A549 (cell line): Measurements from ENCODE around the gene CACTIN. TPM values are rescaled to one million over a fixed set of nuclear protein-coding genes. Genes with fewer than 3 reads are reported as not detected.
"Not testable (repeated sequence)": the region's sequence is repeated elsewhere in the genome, so short reads cannot be mapped to it uniquely, and the experiment has no call there.

Experiments used
- ATAC-seq, 2 experiments: fragments of 200-7000 bp in 1 of 2; fragments of >200 bp in 1 of 2; cut with Nextera tagmentation in 1 of 2; cut with Tn5 transposase in 1 of 2; 3 replicates each; pipeline versions ENCODE4 v1.8.0 to v1.9.1; 2018 to 2020; ENCODE audit warnings: mild to moderate bottlenecking in 1 of 2, moderate library complexity in 1 of 2
- CTCF ChIA-PET: fragments of 300-600 bp; sonication (Branson Sonifier 250); formaldehyde crosslinking; extraction: SDS; loops from one replicate; lab custom pipeline; 2021; ENCODE audit warnings: antibody characterized with exemption, inconsistent platforms; lab: Yijun Ruan, JAX
- POLR2A ChIA-PET: fragments of 350-600 bp; formaldehyde crosslinking; extraction: SDS; loops from one replicate; lab custom pipeline; 2021; ENCODE audit warnings: antibody characterized with exemption, inconsistent platforms; lab: Yijun Ruan, JAX
- DNase-seq, 2 experiments: peaks; one replicate each; pipeline versions ENCODE4 v3.0.0 to v3.0.0-alpha.2; 2011 to 2016; ENCODE audit warnings: low read depth in 1 of 2, low spot score in 1 of 2
- FAIRE-seq: peaks from 2 replicates; lab custom pipeline; 2011; peaks lifted over from hg19 to GRCh38; lab: Jason Lieb, UNC
- H3K27ac ChIP-seq, 2 experiments: fragments of >200 bp; sonication (Bioruptor Twin); formaldehyde crosslinking; 3 replicates each; pipeline ENCODE4 v1.5.1; 2016 to 2017
- H3K4me1 ChIP-seq: fragments of >200 bp; sonication (Bioruptor Twin); formaldehyde crosslinking; 3 replicates; pipeline ENCODE4 v1.6.1; 2016
- H3K4me2 ChIP-seq: fragments of >200 bp; sonication (Bioruptor Twin); formaldehyde crosslinking; 3 replicates; pipeline ENCODE4 v1.6.1; 2016
- H3K4me3 ChIP-seq: fragments of >200 bp; sonication (Bioruptor Twin); formaldehyde crosslinking; 3 replicates; pipeline ENCODE4 v1.5.1; 2016
- H3K9me3 ChIP-seq: fragments of >200 bp; sonication (Bioruptor Twin); formaldehyde crosslinking; 3 replicates; pipeline ENCODE4 v1.6.1; 2016
- CTCF ChIP-seq: fragments of >200 bp; sonication (Bioruptor Twin); formaldehyde crosslinking; IDR thresholded peaks from 3 replicates; pipeline ENCODE4 v1.5.1; 2016
- GATA3 ChIP-seq: IDR thresholded peaks from 2 replicates; pipeline ENCODE4 v1.6.1; 2012; ENCODE audit warnings: borderline replicate concordance
- HDAC2 ChIP-seq: fragments of 200-600 bp; sonication (generic); IDR thresholded peaks from 2 replicates; pipeline ENCODE4 v1.6.1; 2016
- HOXB5 ChIP-seq: fragments of 250-450 bp; sonication (Bioruptor Pico); IDR thresholded peaks from 2 replicates; pipeline ENCODE4 v1.5.0; 2020; ENCODE audit warnings: mild to moderate bottlenecking, moderate library complexity
- KDM1A ChIP-seq: fragments of 200-600 bp; sonication (generic); IDR thresholded peaks from 2 replicates; pipeline ENCODE4 v1.6.1; 2016; ENCODE audit warnings: low read depth, mild to moderate bottlenecking
- KDM5A ChIP-seq: fragments of 200-600 bp; sonication (generic); IDR thresholded peaks from 2 replicates; pipeline ENCODE4 v1.6.1; 2016; ENCODE audit warnings: antibody characterized with exemption, mild to moderate bottlenecking
- MAZ ChIP-seq: fragments of 150-350 bp; IDR thresholded peaks from 2 replicates; pipeline ENCODE4 v1.6.1; 2014; ENCODE audit warnings: antibody characterized with exemption, low read depth, low read length, borderline replicate concordance
- NFE2L2 ChIP-seq: fragments of 150-350 bp; conservative IDR thresholded peaks from 2 replicates; pipeline ENCODE4 v1.6.1; 2014; ENCODE audit warnings: low read length
- NPAS2 ChIP-seq: fragments of 250-450 bp; sonication (Bioruptor Pico); IDR thresholded peaks from 2 replicates; pipeline ENCODE4 v1.8.0; 2022; ENCODE audit warnings: mild to moderate bottlenecking, moderate library complexity, borderline replicate concordance
- NR3C1 ChIP-seq: fragments of >200 bp; sonication (Bioruptor Twin); formaldehyde crosslinking; IDR thresholded peaks from 3 replicates; pipeline ENCODE4 v1.6.1; 2017
- PBX3 ChIP-seq: IDR thresholded peaks from 2 replicates; pipeline ENCODE4 v1.6.1; 2012
- PHF8 ChIP-seq: fragments of 200-600 bp; sonication (generic); IDR thresholded peaks from 2 replicates; pipeline ENCODE4 v1.6.1; 2016; ENCODE audit warnings: low read depth, mild to moderate bottlenecking, antibody characterized with exemption, moderate library complexity, borderline replicate concordance
- POLR2AphosphoS2 ChIP-seq: conservative IDR thresholded peaks from 2 replicates; pipeline ENCODE4 v1.6.1; 2012; ENCODE audit warnings: low read length, improper control_type of control experiment, inconsistent platforms
- RAD21 ChIP-seq, 2 experiments: fragments of >200 bp in 1 of 2; sonication (Bioruptor Twin) in 1 of 2; formaldehyde crosslinking in 1 of 2; IDR thresholded peaks in 1 of 2; conservative IDR thresholded peaks in 1 of 2; 2 replicates in 1 of 2; 3 replicates in 1 of 2; pipeline ENCODE4 v1.6.1; 2012 to 2018; ENCODE audit warnings: inconsistent platforms in 1 of 2
- RCOR1 ChIP-seq: fragments of 150-350 bp; IDR thresholded peaks from 2 replicates; pipeline ENCODE4 v1.6.1; 2014; ENCODE audit warnings: antibody characterized with exemption, low read length, low read depth
- RNF2 ChIP-seq: fragments of 200-600 bp; sonication (generic); IDR thresholded peaks from 2 replicates; pipeline ENCODE4 v1.6.1; 2016; ENCODE audit warnings: low read depth, mild to moderate bottlenecking, antibody characterized with exemption, moderate library complexity, borderline replicate concordance
- SMC3 ChIP-seq: fragments of >200 bp; sonication (Bioruptor Twin); formaldehyde crosslinking; IDR thresholded peaks from 3 replicates; pipeline ENCODE4 v1.6.1; 2018; ENCODE audit warnings: inconsistent platforms
- WGBS: methylation state at CpG from one replicate; pipeline ENCODE4 v1.1.6; 2017; ENCODE audit errors: missing lambda C conversion rate; 5-methylcytosine and 5-hydroxymethylcytosine counted together
- polyA plus RNA-seq, 4 experiments: library from polyadenylated mRNA; depleted of rRNA in 3 of 4; stranded (reverse); fragments of >200 nt; fragmentation: RNase III in 1 of 4; extraction: RNeasy Plus Mini Kit Qiagen cat#74134 plus additional on column Dnase treatment in 1 of 4; gene quantifications; 2 replicates in 3 of 4; 3 replicates in 1 of 4; pipeline ENCODE4 v1.2.3, GENCODE V29; 2011 to 2017
- TF ChIP-seq, protein P1 (sequence below): fragments of >200 bp; sonication (Bioruptor Twin); formaldehyde crosslinking; IDR thresholded peaks from 3 replicates; pipeline ENCODE4 v1.6.1; 2016
- TF ChIP-seq, protein P2 (sequence below): fragments of >200 bp; sonication (Bioruptor Twin); formaldehyde crosslinking; IDR thresholded peaks from 2 replicates; pipeline ENCODE4 v1.6.1; 2016

The CACTIN gene
- polyA plus RNA-seq, 2 of the 4 experiments (the other 2 are of a cell fraction), result 8.3 to 14.9 TPM

GRCh38 chr19:3666545-3666856 lies 39.9 kb upstream of the CACTIN start:
- not testable (repeated sequence) for H3K9me3 ChIP-seq, H3K4me2 ChIP-seq, H3K4me3 ChIP-seq, FAIRE-seq
- WGBS, result 88% methylated on average over 14 of the region's 14 CpGs
- TF ChIP-seq KDM1A, result peak; percentile 76; the same call in 1 of the 2 replicates
- TF ChIP-seq, all 56 proteins: peak for 1; not testable (repeated sequence) for 55
- DNase-seq, H3K27ac ChIP-seq, ATAC-seq, POLR2A ChIA-PET: not testable (repeated sequence)
- CTCF ChIA-PET, result interaction anchor here (0.7 to 3.5 kb wide), 23 partner anchors 8 to 220 kb away, joined by 3 to 30 read pairs (median 4); partner anchors contain the start of genes PIP5K1C and TJP3
- H3K4me1 ChIP-seq, result peaks cover 19% of the 10 kb centered on the region

DNA sequence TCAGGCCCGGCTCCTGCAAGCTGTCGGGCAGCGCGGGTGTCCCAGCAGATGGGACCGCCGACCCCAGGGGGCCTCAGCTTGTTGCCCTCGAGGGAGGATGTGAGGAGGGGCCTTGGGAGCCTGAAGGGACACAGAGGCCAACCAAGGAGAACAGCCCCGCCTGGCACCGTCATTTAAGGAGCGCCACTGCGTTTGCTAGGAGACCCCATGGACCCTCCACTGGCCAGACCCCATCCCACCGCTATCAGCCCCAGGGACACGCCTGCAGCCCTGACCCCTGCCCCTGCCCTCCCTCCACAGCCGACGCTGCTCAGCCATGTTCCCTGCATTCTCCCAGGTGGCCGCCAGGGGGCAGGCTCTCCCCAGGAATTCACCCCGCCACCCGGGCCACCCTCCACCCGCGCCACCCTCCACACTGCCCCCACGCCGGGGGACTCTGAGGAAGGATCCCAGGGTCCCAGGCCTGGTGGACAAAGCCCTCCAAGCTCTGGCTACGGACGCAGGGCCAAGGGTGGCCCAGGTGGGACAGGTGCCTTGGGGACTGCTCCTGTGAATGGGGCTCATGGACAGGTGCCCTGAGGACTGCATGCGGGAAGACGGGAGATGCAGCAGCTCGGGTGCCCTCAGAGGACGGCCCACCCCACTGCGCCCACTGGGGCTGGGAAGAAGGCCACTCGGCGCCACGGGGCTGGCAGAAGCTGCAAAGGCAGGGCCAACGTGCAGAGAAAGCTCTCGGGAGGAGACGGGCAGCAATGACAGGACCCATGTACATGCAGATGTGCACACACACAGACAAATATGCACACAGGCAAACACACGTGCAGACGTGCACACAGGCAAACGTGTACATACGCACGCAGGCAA lies 39.3 kb upstream of the CACTIN start:
- no peaks in the 10 kb centered on the region for H3K9me3 ChIP-seq
- no peak for FAIRE-seq
- no peak overlapping the region for H3K4me2 ChIP-seq
- H3K4me3 ChIP-seq, result no peak overlapping the region
- H3K27ac ChIP-seq, result no peak overlapping the region
- ATAC-seq, result peak; percentile 67 to 81; a peak in 5 of 6 replicates
- ChIA-PET POLR2A (no interaction called here), CTCF (interaction anchor here (0.7 to 3.5 kb wide), 25 partner anchors 8 to 304 kb away, joined by 3 to 30 read pairs (median 4); partner anchors contain the start of gene TJP3)
- H3K4me1 ChIP-seq, result peaks cover 13% of the 10 kb centered on the region
- DNase-seq, result peak in 1 of 2 experiments; percentile 57
- TF ChIP-seq POLR2AphosphoS2, result no peak
- TF ChIP-seq CTCF, result peak; percentile 74
- TF ChIP-seq SMC3, result peak; percentile 77
- peak; percentile 78 to 83 for TF ChIP-seq RAD21 (conservative IDR thresholded peaks at IDR 0.05 in 1 of 2, IDR thresholded peaks at IDR 0.05 in 1 of 2)
- TF ChIP-seq, all 56 proteins: peak for 3
- WGBS, result 58% methylated on average over 11 of the region's 40 CpGs

DNA sequence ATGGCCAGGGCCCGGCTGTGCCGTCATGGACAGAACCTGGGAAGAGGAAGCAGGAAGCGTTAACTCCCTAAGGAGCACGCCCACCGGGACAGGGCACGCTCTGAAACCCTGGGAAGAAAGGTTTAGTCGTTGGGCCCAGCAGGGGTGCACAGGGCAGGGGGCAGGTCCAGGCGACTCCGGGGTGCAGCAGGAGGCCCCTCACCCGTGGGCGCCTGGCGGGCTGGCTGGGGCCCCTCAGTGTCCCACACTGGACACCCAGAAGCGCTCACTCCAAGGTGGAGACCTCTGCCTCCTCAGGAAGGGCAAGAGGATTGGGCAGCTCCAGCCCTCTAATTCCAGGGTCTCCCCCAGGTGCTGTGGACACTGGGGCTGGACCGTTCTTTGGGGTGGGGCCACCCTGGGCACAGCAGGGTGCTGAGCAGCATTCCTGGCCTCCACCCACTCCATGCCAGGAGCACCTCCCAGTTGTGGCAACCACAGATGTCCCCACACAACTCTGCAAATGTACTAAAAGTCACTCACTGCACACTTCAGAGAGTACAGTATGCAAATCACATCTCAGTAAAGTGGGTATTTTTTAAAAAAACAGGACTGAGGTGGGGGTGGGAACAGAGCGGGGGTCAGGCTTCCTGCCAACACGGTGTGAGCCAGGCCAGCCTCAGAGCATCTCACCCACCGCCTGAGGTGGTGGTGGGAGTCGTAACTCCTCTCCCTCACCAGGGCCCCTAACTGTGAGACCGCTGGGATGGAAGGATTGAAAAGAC lies 38.5 kb upstream of the CACTIN start:
- POLR2A ChIA-PET, result no interaction called here

More for the DNA sequence above, 38.5 kb upstream of the CACTIN start:
- DNase-seq, result no peak
- no peak for TF ChIP-seq NPAS2 (CRISPR knock-in tag)
- no peak for TF ChIP-seq KDM5A
- TF ChIP-seq RCOR1, result no peak
- no peak for TF ChIP-seq RNF2
- TF ChIP-seq, protein P1, sequence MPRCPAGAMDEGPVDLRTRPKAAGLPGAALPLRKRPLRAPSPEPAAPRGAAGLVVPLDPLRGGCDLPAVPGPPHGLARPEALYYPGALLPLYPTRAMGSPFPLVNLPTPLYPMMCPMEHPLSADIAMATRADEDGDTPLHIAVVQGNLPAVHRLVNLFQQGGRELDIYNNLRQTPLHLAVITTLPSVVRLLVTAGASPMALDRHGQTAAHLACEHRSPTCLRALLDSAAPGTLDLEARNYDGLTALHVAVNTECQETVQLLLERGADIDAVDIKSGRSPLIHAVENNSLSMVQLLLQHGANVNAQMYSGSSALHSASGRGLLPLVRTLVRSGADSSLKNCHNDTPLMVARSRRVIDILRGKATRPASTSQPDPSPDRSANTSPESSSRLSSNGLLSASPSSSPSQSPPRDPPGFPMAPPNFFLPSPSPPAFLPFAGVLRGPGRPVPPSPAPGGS, result no peak
- TF ChIP-seq, protein P2, sequence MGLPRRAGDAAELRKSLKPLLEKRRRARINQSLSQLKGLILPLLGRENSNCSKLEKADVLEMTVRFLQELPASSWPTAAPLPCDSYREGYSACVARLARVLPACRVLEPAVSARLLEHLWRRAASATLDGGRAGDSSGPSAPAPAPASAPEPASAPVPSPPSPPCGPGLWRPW, result no peak
- TF ChIP-seq HOXB5 (CRISPR knock-in tag), result no peak
- no peak for TF ChIP-seq RAD21 (conservative IDR thresholded peaks at IDR 0.05 in 1 of 2, IDR thresholded peaks at IDR 0.05 in 1 of 2)
- no peak for TF ChIP-seq HDAC2
- no peak for TF ChIP-seq GATA3
- TF ChIP-seq PBX3, result no peak
- no peak for TF ChIP-seq NFE2L2
- TF ChIP-seq PHF8, result no peak
- TF ChIP-seq CTCF, result no peak
- no peak for TF ChIP-seq MAZ
- TF ChIP-seq NR3C1, result no peak
- Histone ChIP-seq H3K9me3 (no peaks in the 10 kb centered on the region), H3K4me2 (no peak overlapping the region), H3K4me1 (peaks cover 4% of the 10 kb centered on the region; the same call in 2 of the 3 replicates), H3K27ac (no peak overlapping the region), H3K4me3 (no peak overlapping the region)
- ATAC-seq, result no peak
- CTCF ChIA-PET, result interaction anchor here (0.7 to 3.5 kb wide), 12 partner anchors 9 to 304 kb away, joined by 3 to 30 read pairs (median 8); partner anchors contain the start of gene TJP3
- WGBS, result 65% methylated on average over 7 of the region's 19 CpGs
- FAIRE-seq, result no peak
